Type B pancreatic cell (in vitro differentiated cells): Measurements from ENCODE around the gene RNF126. TPM values are rescaled to one million over a fixed set of nuclear protein-coding genes. Genes with fewer than 3 reads are reported as not detected.

ENCODE experiments used
- DNase-seq: peaks from one replicate; pipeline ENCODE4 v3.0.0; 2021; ENCODE audit warnings: mixed read lengths; ENCODE audit not compliant: unreplicated experiment; ENCODE audit errors: extremely low spot score
- H3K27ac Mint-ChIP-seq: 2 replicates; pipeline ENCODE4 v1.8.0; 2021; ENCODE audit warnings: mild to moderate bottlenecking, mixed read lengths
- H3K27me3 Mint-ChIP-seq: 2 replicates; pipeline ENCODE4 v1.8.0; 2021; ENCODE audit warnings: mixed read lengths
- H3K36me3 Mint-ChIP-seq: 2 replicates; pipeline ENCODE4 v1.8.0; 2021; ENCODE audit warnings: mixed read lengths
- H3K4me1 Mint-ChIP-seq: one replicate; pipeline ENCODE4 v1.8.0; 2021; ENCODE audit warnings: mixed read lengths; ENCODE audit not compliant: unreplicated experiment
- H3K4me3 Mint-ChIP-seq: 2 replicates; pipeline ENCODE4 v1.8.0; 2021; ENCODE audit warnings: mild to moderate bottlenecking, mixed read lengths
- H3K9me3 Mint-ChIP-seq: 2 replicates; pipeline ENCODE4 v1.8.0; 2021; ENCODE audit warnings: mixed read lengths
- total RNA-seq: library from RNA; stranded (reverse); gene quantifications from 2 replicates; pipeline ENCODE4 v1.2.1, GENCODE V29; 2021; ENCODE audit warnings: low replicate concordance
- TF ChIP-seq, protein P1 (sequence below): fragments of 200-600 bp; sonication (generic); conservative IDR thresholded peaks from 2 replicates; pipeline ENCODE4 v1.5.0; 2021; ENCODE audit warnings: antibody characterized with exemption, mild to moderate bottlenecking

RNF126 gene
- total RNA-seq, 1 donor from 2014 or later = 38.1 TPM

DNA sequence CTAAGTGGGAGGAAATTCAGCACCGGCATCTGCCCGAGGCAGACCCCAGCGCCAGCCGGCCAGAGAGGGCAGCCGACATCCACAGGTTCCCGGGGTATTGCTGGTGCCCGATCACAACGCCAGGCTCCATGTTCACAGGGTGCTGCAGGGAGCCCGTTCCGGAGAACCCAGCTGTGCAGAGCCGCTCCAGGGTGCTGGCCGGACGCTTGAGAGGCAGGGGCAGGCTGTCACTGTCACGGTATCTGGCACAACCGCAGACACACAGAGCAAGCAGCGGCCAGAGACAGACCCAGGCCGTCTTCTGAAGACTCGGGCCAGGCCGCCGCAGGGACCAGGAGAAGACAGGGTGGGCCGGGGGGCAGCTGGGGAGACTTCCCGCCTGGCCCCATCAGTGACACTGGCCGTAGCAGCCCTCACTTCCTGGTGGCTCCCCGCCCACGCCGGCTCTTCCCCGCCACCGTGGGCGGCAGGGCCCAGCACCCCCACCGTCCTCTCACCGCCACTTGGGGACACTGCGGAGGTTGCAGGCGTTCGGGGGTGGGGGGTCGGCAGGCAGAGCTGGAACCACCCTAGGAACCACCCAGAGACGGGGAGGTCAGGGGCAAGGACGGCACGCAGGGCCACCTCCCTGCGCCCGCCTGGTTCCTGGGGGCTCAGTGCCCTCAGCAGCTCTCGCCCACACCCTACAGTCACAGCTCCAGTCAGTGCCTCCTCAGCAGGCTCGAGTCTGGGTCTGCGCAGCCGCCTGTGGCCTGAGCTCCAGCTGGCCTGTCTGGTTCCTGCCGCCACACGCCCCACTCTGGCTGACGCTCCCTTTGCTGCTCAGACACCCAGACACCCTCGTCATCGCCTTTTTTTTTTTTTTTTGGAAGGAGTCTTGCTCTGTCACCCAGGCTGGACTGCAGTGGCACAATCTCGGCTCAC, 3.8 kb downstream of the RNF126 start:
- Mint-ChIP-seq H3K4me3 (peak overlapping the region; percentile 51), H3K27me3 (no peaks in the 10 kb centered on the region), H3K36me3 (no peaks in the 10 kb centered on the region), H3K4me1 (peaks cover 17% of the 10 kb centered on the region), H3K9me3 (no peaks in the 10 kb centered on the region), H3K27ac (peak overlapping the region; percentile 88)
- TF ChIP-seq, protein P1, sequence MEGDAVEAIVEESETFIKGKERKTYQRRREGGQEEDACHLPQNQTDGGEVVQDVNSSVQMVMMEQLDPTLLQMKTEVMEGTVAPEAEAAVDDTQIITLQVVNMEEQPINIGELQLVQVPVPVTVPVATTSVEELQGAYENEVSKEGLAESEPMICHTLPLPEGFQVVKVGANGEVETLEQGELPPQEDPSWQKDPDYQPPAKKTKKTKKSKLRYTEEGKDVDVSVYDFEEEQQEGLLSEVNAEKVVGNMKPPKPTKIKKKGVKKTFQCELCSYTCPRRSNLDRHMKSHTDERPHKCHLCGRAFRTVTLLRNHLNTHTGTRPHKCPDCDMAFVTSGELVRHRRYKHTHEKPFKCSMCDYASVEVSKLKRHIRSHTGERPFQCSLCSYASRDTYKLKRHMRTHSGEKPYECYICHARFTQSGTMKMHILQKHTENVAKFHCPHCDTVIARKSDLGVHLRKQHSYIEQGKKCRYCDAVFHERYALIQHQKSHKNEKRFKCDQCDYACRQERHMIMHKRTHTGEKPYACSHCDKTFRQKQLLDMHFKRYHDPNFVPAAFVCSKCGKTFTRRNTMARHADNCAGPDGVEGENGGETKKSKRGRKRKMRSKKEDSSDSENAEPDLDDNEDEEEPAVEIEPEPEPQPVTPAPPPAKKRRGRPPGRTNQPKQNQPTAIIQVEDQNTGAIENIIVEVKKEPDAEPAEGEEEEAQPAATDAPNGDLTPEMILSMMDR = no peak
- DNase-seq = no peak

- Mint-ChIP-seq H3K4me3 (no peak overlapping the region), H3K36me3 (no peaks in the 10 kb centered on the region), H3K4me1 (peaks cover 17% of the 10 kb centered on the region), H3K9me3 (no peaks in the 10 kb centered on the region), H3K27me3 (no peaks in the 10 kb centered on the region), H3K27ac (no peak overlapping the region)
- TF ChIP-seq, protein P1 = no peak
- no peak for DNase-seq
These were observed 4.8 kb downstream of the RNF126 start for GRCh38 chr19:658059-658839.

- H3K4me1 Mint-ChIP-seq = peaks cover 17% of the 10 kb centered on the region
These were observed 5.4 kb downstream of the RNF126 start for GRCh38 chr19:657611-658010.

GRCh38 chr19:656751-657559, 6.1 kb downstream of the RNF126 start:
- Mint-ChIP-seq H3K27ac (no peak overlapping the region), H3K9me3 (no peaks in the 10 kb centered on the region), H3K4me3 (no peak overlapping the region), H3K36me3 (no peaks in the 10 kb centered on the region), H3K4me1 (peaks cover 17% of the 10 kb centered on the region), H3K27me3 (no peaks in the 10 kb centered on the region)
- no peak for DNase-seq
- TF ChIP-seq, protein P1 = no peak

More at GRCh38 chr19:657611-658010, 5.4 kb downstream of the RNF126 start:
- Mint-ChIP-seq H3K4me3 (no peak overlapping the region), H3K27ac (no peak overlapping the region), H3K36me3 (no peaks in the 10 kb centered on the region), H3K27me3 (no peaks in the 10 kb centered on the region), H3K9me3 (no peaks in the 10 kb centered on the region)
- TF ChIP-seq, protein P1 = no peak
- no peak for DNase-seq

GRCh38 chr19:655691-656090, 7.3 kb downstream of the RNF126 start:
- H3K36me3 Mint-ChIP-seq = no peaks in the 10 kb centered on the region
- no peak overlapping the region for H3K4me3 Mint-ChIP-seq
- DNase-seq = no peak
- no peak overlapping the region for H3K27ac Mint-ChIP-seq
- TF ChIP-seq, protein P1 = no peak
- H3K4me1 Mint-ChIP-seq = peaks cover 6% of the 10 kb centered on the region
- H3K9me3 Mint-ChIP-seq = no peaks in the 10 kb centered on the region
- no peaks in the 10 kb centered on the region for H3K27me3 Mint-ChIP-seq
